NCI-H345 treated with DMSO at 0.1 percent for 48 hours (cell line): ENCODE measurements around the gene VWF.

Experiments
- DNase-seq: peaks from one replicate; lab custom pipeline; 2025; ENCODE audit not compliant: unreplicated experiment; lab: John Stamatoyannopoulos, UW

VWF gene

DNA sequence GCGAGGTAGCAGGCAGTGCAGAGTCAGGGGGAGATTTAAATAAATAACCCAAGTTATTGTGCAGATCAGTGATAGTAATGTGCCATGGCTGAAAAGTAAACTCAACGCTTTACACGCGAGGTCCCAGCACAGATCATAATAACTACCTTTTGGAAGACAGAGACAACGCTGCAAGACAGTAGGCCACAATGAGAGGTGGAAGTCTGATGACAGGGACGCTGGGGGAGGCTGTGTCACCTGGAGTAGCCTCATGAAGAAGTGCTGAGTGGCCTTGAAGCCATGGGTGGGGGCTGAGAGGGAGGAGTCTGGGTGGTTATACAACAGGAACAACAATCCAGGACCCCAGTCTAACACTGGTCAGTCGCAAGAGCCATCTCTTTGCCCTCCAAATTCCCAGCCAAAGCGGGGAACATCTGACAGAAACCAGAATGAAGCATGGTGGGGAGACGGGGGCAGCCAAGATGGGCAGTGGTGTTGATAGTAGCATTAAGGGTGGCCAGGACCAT is 207.6 kb downstream of the VWF start:
- no peak for DNase-seq

DNA sequence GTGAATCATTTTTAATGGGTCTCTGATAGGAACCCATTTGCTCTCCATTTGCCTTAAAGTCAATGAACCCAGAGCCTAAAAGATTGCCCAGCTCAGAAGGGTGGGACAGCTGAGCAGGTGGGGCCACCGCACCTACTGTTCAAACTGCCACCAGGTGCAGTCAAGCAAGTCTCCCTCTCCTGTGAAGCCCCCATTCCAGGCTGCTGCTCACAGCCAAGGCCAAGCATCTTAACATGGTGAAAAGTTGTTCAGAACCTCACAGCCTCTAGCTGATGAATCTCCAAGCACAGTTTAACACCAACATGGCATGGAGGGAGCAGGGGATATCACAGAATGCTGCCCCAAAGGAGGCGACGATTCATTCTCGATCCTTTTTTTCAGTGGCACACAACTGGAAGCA is 209.0 kb downstream of the VWF start:
- no peak for DNase-seq

DNA sequence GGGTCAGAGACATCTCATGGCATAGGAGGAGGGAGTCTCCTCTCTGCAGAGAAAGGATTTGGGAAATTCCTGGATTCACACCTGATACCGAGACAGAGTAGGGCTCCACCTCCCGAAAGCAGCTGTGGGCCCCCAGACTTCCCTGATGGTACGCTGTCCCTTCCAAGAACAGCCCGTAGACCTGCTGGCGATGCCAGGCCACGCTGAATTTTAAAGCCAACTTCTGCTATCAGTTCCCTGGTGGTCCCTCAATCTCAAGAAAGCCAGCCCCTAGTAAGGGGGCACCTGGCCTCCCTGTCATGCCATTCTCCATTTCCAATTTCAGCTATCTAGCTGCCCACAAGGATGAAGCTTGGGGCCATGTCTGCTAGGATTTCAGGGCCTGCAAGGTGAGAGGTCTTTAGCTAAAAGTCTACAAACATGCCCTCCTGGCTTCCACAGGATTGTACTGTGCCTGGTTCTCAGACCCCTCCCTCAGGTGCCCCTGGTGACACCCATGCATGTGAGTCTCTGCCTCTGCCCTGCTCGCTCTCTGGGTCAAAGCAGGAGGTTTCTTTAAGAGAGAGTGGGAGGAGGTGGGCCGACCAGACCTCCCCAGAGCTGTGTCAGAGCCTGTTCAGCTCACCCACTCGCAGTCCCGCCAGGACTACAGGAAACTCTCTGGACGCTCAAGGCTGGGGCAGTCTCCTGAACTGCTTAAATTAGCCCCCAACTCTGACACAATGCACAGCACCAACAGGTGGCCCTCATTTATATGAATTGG is 209.9 kb downstream of the VWF start:
- no peak for DNase-seq

DNA sequence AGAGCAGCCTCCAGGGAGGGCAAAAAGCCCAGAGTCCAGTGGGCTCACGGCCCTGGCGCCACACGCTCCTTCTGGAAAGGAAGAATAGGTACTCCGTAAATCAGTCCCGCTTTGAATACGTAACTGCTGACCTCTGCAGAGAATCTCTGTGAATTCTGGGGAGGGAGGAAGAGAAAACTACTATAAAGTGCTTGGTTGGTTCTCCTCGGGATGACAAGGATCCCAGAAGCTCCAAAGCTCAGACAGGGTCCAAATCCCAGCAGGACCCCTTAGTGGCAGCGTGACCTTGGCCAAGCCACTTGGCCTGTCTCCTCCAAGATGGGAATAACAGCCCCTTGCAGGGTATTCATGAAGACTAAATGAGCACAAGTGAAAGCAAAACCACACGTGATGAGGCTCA is 211.1 kb downstream of the VWF start:
- no peak for DNase-seq

DNA sequence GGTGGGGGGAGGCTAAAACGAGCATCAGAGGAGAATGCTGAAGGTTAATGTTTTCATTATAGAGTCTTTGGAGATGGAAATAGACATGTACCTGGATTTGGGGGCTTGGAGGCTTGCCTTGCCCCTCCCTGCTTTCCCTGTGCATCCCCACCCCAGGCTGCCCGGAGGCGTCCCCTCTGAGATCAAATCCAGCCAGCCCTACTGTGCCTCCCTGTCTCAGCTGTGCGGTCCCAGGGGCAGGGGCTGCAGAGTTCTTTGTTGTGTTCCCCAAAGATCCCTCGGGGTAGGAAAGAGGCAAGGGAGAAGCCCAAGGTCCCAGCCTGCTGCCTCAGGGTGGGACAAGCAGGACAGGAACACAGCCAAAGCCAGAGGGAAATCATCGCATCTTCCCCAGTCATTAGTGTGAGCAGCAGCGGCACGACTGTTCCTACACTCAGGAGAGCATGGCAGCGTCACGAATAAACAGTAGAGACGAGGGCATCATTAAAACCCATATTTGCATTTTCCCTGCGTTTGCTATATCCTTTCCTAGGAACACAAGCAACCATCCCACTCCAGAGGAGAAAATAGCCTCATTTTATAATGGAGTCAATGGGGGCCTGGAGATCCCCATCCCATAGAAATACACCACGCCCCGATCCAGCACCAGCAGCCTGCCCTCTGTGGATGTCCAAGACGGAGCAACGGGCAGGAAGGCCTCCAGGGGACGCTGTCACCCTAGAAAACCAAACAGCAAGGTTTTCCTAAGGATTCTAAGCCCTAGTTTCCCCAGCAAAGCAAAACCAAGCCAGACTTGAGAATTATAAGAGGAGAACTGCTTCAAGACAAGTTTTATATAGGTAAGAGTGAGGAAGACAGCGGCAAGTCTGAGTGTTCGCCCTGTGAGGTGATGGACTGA is 211.8 kb downstream of the VWF start:
- no peak for DNase-seq

DNA sequence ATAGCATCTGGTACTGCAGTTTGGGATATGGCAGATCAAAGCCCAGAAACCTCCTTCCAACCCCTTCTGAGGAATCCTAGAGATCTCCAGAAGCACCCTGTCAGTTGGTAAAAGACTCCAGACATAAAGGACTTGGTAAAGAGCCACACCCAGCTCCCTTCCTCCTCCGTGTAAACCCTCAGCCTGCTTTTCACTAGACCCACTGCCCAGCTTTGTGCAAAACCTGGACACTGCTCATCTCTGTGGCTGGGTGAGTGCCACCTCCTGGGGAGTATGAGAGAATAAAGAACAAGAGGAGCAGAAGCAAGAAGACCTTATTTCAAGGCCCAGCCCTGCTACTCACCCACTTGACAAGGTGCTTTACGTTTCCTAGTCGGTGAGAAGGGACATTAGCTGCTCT is 212.5 kb downstream of the VWF start:
- DNase-seq, result no peak

DNA sequence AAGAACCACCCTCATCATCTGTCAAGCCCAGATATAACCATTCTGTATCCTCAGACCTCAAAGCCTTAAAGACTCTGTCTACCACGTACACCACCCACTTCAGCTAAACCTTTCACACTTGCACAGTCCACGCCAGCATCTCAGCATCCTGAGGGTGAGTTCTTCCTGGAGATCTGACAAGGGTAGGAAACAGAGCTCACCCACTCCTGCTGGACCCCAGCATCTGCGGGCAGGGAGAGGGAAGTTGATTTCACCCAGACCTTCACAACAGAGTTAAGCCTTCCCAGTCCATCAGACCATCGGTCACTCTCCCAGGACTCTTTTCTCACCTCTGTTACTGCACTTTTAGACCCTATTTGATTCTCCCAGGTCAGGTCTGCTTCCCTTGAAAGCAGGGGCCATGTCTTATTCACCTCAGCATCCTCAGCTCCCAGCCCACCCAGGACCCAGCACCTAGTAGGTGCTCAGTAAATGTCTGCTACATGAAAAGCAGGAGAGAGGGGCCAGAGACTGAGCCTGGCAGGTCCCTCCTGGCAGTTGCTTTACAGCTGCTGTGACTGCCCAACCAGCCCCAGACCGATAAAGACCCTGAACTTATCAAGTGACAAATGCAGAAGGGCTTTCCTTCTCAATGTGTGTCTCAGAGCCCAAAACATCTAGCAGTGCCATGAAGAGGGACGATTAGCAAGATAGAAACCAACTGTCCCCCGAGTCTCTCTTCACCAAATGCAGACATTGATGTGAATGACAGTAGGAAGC is 213.5 kb downstream of the VWF start:
- DNase-seq, result no peak

DNA sequence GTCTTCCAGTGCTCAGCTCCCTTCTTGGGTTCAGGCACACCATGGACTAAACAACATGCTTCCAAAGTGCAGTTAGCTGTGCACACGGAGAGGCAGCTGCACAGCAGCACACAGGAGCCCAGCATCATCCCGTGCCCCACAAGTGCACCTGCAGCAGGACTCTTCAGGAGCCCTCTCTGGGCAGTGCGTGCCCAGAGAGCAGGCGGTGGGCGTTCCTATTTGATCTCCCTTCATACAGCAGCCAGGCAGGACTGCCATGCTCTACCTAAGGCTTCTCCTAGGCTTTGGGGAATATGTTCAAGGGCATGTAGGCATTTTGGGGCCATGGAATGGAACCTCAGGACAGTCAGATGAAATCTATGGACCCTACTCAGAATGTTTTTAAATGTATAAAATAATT is 214.9 kb downstream of the VWF start:
- no peak for DNase-seq

DNA sequence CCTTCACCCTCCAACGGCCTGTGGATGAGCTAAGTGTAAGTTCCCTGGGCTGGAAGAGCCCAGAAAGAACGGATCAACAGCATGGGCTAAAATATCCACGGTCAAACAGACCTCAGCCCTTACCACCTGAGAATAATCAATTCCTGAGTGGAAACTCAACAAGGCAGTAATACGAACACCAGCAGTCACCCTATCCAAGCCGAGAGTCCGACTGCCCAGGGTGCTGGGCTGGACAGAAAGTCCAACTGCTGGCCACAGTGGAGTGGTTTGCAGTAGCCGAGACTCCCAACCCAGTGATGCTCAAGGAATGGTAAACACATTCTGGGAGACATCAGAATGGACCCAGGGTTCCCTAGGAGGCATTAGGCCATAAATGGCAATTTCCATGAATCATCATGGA is 216.2 kb downstream of the VWF start:
- DNase-seq, result no peak

DNA sequence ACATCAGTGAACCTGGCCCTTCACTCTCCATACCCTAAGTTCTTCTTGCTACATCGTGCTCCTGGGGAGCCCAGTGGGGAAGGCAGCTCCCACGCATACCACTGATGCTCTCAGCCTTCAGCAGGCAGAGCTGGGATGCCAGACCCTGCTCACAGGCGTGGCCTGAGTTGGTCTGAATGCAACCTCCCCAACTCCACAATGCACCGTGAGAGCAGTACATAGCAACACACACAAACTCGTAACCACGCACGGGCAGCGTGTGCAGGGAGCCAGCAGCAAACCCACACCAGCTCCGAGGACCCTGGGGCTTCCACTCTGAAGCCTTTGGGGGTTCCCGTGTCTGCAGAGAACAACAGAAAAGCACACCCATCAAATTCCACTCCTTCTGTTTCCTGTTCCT is 216.7 kb downstream of the VWF start:
- no peak for DNase-seq

DNA sequence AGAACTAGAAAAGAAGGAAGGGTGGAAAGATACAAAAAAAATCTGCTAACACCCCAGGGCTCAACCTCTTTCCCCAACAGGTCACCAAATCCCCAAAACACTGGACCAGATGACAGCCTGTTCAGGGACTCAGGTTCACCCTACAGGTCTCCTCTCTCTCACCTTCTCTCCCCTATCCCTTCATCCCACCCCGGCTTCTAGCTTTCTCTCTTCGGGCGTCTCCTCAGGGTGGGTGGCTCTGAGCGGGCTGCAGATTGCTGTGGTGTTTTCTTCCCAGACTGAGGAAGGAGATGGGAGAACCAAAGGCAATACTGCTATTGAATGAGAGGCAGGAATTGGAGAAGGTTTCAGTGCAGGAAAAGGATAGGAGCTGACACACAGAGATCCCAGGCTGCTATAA is 218.7 kb downstream of the VWF start:
- no peak for DNase-seq

DNA sequence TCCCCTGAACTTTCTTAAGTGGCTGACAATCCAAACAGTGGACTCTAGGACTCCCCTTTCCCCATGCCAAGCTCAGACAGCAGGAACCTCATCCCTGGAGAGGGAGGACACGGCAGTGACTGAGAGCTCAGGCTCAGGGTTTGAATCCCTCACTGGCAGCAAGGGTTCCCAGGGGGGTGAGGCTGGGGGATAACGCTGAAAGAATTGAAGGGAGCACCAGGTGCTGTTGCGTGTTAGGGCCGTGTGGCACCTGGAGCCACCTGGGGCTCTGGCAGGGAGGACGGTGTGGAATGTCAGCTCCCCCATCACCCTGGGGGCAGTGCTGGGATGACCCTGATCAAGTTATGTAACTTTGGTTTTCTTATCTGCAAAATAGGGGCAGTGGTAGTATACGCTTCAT is 219.5 kb downstream of the VWF start:
- DNase-seq, result no peak

DNA sequence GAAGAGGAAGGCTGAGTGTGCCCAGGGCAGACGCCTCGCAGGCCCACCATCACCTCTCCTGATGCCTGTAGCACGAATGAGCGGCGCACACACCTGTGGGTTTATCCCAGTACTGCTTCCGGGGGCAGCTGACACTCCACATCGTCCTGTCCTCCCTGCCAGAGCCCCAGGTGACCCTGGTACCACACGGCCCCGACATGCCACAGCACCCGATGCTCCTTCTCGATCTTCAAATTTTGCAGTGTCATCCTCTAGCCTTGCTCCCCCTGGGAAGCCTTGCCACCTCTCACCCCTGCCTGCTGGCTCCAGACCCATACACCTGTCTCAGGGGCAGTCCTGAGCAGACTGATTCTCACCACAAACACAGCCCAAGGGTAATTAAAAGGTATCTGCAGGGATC is 220.0 kb downstream of the VWF start:
- DNase-seq, result no peak

DNA sequence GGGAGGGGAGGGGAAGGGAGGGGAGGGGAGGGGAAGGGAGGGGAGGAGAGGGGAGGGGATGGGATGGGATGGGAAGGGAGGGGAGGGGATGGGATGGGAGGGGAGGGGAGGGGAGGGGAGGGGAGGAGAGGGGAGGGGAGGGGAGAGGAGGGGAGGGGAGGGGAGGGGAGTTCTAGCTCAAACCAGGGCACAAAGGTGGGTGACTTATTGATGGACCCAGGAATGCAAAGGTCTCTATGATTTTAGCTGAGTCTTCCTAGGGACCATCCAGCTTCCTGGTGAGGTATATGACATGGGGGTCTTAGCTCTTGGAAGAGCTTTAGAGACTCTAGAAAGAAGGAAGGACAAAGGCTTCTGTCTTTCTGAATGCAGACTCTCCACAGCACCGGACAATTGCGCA is 221.7 kb downstream of the VWF start:
- no peak for DNase-seq

DNA sequence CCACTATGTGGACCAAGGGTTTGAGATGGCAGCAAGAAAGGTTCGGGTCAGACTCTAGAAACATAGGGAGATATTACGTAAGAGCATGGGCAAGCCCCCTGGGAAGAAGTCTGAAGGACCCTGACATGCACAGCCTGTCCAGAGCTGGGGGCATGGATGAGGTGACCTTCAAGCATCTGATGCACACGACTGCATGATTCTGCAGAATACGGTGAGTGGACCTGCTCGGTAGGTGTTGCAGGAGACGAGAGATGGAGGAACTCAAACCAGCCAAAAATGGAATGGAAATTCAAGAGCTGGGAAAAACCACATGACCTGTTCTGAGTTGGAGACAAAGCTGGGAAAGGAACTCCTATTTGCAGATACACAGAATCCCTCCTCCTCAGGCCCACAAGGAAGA is 223.1 kb downstream of the VWF start:
- DNase-seq, result no peak

DNA sequence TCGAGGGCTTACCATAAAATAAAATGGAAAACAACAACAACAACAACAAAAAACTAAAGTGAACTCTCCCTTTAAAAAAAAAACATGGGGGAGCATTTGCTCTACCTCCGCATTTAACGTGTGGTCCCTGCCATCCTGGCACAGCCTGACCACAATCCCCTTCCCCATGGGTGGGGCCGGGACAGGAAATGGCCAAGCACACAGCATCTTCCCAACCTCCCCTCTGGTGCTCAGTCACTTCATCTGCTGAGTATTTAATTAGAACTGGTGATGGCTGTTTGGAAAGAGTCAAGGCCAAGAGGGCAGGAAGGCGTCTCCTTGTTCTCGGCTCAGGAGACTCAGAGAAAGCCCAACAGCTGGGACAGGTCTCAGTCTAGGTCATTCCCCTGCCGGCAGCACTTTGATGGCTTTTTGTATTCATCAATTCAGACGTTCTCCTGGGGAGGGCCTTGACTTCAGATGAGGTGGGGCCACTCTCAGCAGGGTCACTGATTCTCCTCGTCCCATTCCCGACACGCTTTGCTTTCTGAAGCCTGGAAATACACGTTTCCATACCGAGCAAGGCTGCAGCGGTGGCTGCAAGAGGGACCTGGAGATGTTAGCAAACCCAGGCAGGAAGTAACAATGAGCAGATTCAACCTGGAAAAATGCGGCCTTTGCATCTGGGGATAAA is 223.8 kb downstream of the VWF start:
- no peak for DNase-seq

DNA sequence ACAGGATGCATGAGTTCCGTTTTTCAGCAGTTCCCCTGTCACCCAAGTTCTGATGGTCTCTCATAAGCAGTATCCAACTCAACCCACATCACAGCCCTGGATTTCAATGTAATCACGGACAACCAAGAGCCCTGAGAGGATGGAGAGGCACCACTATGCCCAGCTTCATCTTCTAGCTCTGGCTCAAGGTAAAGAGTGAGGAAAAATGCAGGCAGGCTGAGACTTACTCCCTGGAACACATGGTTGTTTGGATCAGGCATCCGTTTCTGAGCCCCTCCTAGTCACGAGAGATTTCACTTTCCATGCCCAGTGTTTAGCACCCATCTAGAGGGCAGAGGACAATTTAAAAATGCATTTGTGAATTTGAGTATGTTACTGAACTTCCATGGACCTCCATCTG is 224.4 kb downstream of the VWF start:
- no peak for DNase-seq

DNA sequence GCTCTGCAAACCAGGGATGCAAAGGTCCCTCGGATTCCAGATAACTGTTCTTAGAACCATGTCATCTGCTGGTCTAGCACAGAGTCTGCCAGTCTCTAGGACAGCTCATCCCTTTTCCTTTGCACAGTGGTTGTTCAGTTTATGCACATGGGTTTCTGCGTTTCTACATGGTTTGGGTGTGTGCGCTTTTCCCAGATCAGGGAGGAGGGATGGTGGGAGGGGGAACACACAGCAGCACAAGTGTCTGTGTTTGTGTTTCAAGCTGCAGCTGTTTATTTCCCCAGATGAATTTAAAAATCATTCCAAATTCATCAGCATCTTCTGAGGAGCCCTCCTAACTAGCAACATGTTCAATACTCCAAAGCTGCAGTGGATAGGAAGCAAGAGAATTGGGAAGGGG is 224.8 kb downstream of the VWF start:
- no peak for DNase-seq

DNA sequence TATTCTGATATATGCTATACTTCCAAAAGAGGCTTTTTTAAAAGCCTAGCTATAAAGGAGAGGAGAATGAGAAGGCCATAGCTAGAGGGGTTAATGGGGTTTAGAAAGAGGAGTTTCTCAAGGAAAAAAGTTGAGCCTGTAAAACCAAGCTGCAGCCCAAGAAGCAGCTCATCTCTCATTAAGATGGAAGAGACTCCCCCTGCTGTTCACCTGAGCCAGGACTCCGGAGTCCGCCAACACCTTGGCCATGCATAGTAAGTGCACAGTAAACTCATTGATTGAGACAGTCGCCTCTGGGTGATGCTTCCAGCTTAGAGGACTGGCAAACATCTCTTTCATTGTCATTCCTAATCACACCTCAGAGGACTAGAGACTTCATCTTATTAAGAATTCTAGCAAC is 225.6 kb downstream of the VWF start:
- no peak for DNase-seq
